Gastrocnemius medialis (tissue), 4 donors: Measurements from ENCODE around the gene REG3A.

Experiments used
- CTCF ChIP-seq, 5 experiments: fragments of 450-650 bp in 3 of 5; fragments of 200-600 bp in 2 of 5; sonication (generic) in 2 of 5; IDR thresholded peaks in 4 of 5; conservative IDR thresholded peaks in 1 of 5; 1 replicate in 4 of 5; 2 replicates in 1 of 5; pipeline ENCODE4 v1.5.1; 2016 to 2019; ENCODE audit warnings: antibody characterized with exemption in 5 of 5, mild to moderate bottlenecking in 3 of 5, moderate library complexity in 3 of 5
- POLR2A ChIP-seq, 2 donors: fragments of 450-650 bp; IDR thresholded peaks; one replicate each; pipeline ENCODE4 v1.6.1; 2017; ENCODE audit warnings: antibody characterized with exemption in 2 of 2, mild to moderate bottlenecking in 2 of 2, moderate library complexity in 2 of 2

GRCh38 chr2:79155826-79156476 is 3.6 kb downstream of the REG3A start:
- TF ChIP-seq CTCF (IDR thresholded peaks at IDR 0.05 in 4 of 5, conservative IDR thresholded peaks at IDR 0.05 in 1 of 5) (no peak), POLR2A (IDR thresholded peaks at IDR 0.05) (no peak)
